ENCODE data around the gene CHCHD3.

CHCHD3 gene

GRCh38 chr7:133040178-133040577 lies 41.7 kb downstream of the CHCHD3 start:
- no peak for DNase-seq

- DNase-seq = no peak
These were observed 42.3 kb downstream of the CHCHD3 start for GRCh38 chr7:133039614-133040013.

GRCh38 chr7:133036289-133036688 lies 45.6 kb downstream of the CHCHD3 start:
- no peak for DNase-seq

- peak; percentile 15 for DNase-seq
These were observed 46.6 kb downstream of the CHCHD3 start for GRCh38 chr7:133035240-133035639.

- DNase-seq = no peak
These were observed 51.5 kb downstream of the CHCHD3 start for GRCh38 chr7:133030346-133030745.

- no peak for DNase-seq
These were observed 52.4 kb downstream of the CHCHD3 start for GRCh38 chr7:133029463-133029862.

- no peak for DNase-seq
These were observed 54.5 kb downstream of the CHCHD3 start for GRCh38 chr7:133027397-133027796.

- no peak for DNase-seq
These were observed 55.6 kb downstream of the CHCHD3 start for GRCh38 chr7:133026210-133026859.

- DNase-seq = no peak
These were observed 56.8 kb downstream of the CHCHD3 start for GRCh38 chr7:133025056-133025455.

- no peak for DNase-seq
These were observed 57.3 kb downstream of the CHCHD3 start for GRCh38 chr7:133024596-133024995.

GRCh38 chr7:133023370-133024071 lies 58.4 kb downstream of the CHCHD3 start:
- DNase-seq = no peak

- DNase-seq = no peak
These were observed 59.2 kb downstream of the CHCHD3 start for GRCh38 chr7:133022661-133023060.

- DNase-seq = no peak
These were observed 60.7 kb downstream of the CHCHD3 start for GRCh38 chr7:133021196-133021595.

- no peak for DNase-seq
These were observed 61.4 kb downstream of the CHCHD3 start for GRCh38 chr7:133020496-133020895.

- no peak for DNase-seq
These were observed 62.3 kb downstream of the CHCHD3 start for GRCh38 chr7:133019590-133019989.

- DNase-seq = no peak
These were observed 65.3 kb downstream of the CHCHD3 start for GRCh38 chr7:133016604-133017003.

- no peak for DNase-seq
These were observed 66.0 kb downstream of the CHCHD3 start for GRCh38 chr7:133015888-133016287.

- no peak for DNase-seq
These were observed 70.1 kb downstream of the CHCHD3 start for GRCh38 chr7:133011746-133012145.

GRCh38 chr7:133009426-133010252 lies 72.3 kb downstream of the CHCHD3 start:
- no peak for DNase-seq

- no peak for DNase-seq
These were observed 73.9 kb downstream of the CHCHD3 start for GRCh38 chr7:133007961-133008360.

- peak; percentile 7 for DNase-seq
These were observed 78.6 kb downstream of the CHCHD3 start for GRCh38 chr7:133003052-133003910.

GRCh38 chr7:133001727-133002126 lies 80.2 kb downstream of the CHCHD3 start:
- no peak for DNase-seq

- no peak for DNase-seq
These were observed 82.0 kb downstream of the CHCHD3 start for GRCh38 chr7:132999845-133000244.
